SH-SY5Y (cell line): ENCODE results near the gene KPNA3.

Experiments used
- GATA2 ChIP-seq: IDR thresholded peaks from 2 replicates; pipeline ENCODE4 v1.6.1; 2011; ENCODE audit warnings: mild to moderate bottlenecking, low read depth, low read length
- GATA3 ChIP-seq: IDR thresholded peaks from 2 replicates; pipeline ENCODE4 v1.6.1; 2011; ENCODE audit warnings: low read depth, mild to moderate bottlenecking, low read length, moderate library complexity

- TF ChIP-seq GATA2 (no peak), GATA3 (no peak)
These were observed 14.5 kb downstream of the KPNA3 start for GRCh38 chr13:49777746-49778614.
